Inferior parietal cortex (tissue), 1 donor: ENCODE data around the gene CADM2.
"Not testable (repeated sequence)": the region's sequence is repeated elsewhere in the genome, so short reads cannot be mapped to it uniquely, and the experiment has no call there.

Experiments used
- DNase-seq: peaks from one replicate; pipeline ENCODE4 v3.0.0-alpha.2; 2016; ENCODE audit errors: extremely low spot score

The CADM2 gene

GRCh38 chr3:85935171-85935570 lies 976.4 kb downstream of the CADM2 start:
- DNase-seq, result no peak

- DNase-seq, result peak; percentile 79
Measured at GRCh38 chr3:85939074-85939482, 980.3 kb downstream of the CADM2 start.

GRCh38 chr3:85950435-85950834 lies 991.6 kb downstream of the CADM2 start:
- no peak for DNase-seq

GRCh38 chr3:85960793-85961192 lies 1002.0 kb downstream of the CADM2 start:
- DNase-seq, result no peak

GRCh38 chr3:85977615-85978338 lies 1019.0 kb downstream of the CADM2 start:
- no peak for DNase-seq

GRCh38 chr3:85979034-85979433 lies 1020.2 kb downstream of the CADM2 start:
- no peak for DNase-seq

GRCh38 chr3:85989581-85989980 lies 1030.8 kb downstream of the CADM2 start:
- DNase-seq, result not testable (repeated sequence)

- no peak for DNase-seq
Measured at GRCh38 chr3:86029590-86029989, 1070.8 kb downstream of the CADM2 start.

- DNase-seq, result no peak
Measured at GRCh38 chr3:86037916-86038315, 1079.1 kb downstream of the CADM2 start.

GRCh38 chr3:86046436-86047136 lies 1087.8 kb downstream of the CADM2 start:
- no peak for DNase-seq

GRCh38 chr3:86047161-86047560 lies 1088.4 kb downstream of the CADM2 start:
- no peak for DNase-seq

- DNase-seq, result no peak
Measured at GRCh38 chr3:86051058-86051457, 1092.3 kb downstream of the CADM2 start.

- DNase-seq, result no peak
Measured at GRCh38 chr3:86056032-86056431, 1097.2 kb downstream of the CADM2 start.

- DNase-seq, result no peak
Measured at GRCh38 chr3:86056962-86057361, 1098.2 kb downstream of the CADM2 start.

GRCh38 chr3:86073799-86074198 lies 1115.0 kb downstream of the CADM2 start:
- DNase-seq, result no peak

- DNase-seq, result no peak
Measured at GRCh38 chr3:86087160-86087871, 1128.5 kb downstream of the CADM2 start.

- DNase-seq, result no peak
Measured at GRCh38 chr3:86104154-86104553, 1145.4 kb downstream of the CADM2 start.

GRCh38 chr3:86109434-86109833 lies 1150.6 kb downstream of the CADM2 start:
- no peak for DNase-seq
